HepG2 (cell line): ENCODE results near the gene SLC45A2. TPM values are rescaled to one million over a fixed set of nuclear protein-coding genes. Genes with fewer than 3 reads are reported as not detected.

Experiments
- GABPB1 ChIP-seq: IDR thresholded peaks from 2 replicates; pipeline ENCODE4 v1.6.1; 2016; ENCODE audit warnings: mild to moderate bottlenecking, missing genetic modification reagents, moderate library complexity, missing compliant biosample characterization
- NFE2L2 ChIP-seq: fragments of 150-350 bp; IDR thresholded peaks from 2 replicates; pipeline ENCODE4 v1.6.1; 2014; ENCODE audit warnings: low read length
- NFRKB ChIP-seq: fragments of 450-650 bp; IDR thresholded peaks from 2 replicates; pipeline ENCODE4 v1.6.1; 2017
- NFYB ChIP-seq: sonication (generic); formaldehyde crosslinking; IDR thresholded peaks from 2 replicates; pipeline ENCODE4 v1.4.0; 2020; ENCODE audit warnings: missing genetic modification reagents
- PTBP1 ChIP-seq: fragments of 200-400 bp; formaldehyde crosslinking; IDR thresholded peaks from 2 replicates; pipeline ENCODE4 v1.6.1; 2018; ENCODE audit warnings: low read length, low read depth; ENCODE audit not compliant: poor library complexity, severe bottlenecking
- SNAPC4 ChIP-seq: sonication (generic); formaldehyde crosslinking; IDR thresholded peaks from 2 replicates; pipeline ENCODE4 v1.4.0; 2020; ENCODE audit warnings: mild to moderate bottlenecking, missing genetic modification reagents
- ZBTB25 ChIP-seq: IDR thresholded peaks from 2 replicates; pipeline ENCODE4 v1.6.1; 2018; ENCODE audit warnings: missing genetic modification reagents
- ZNF329 ChIP-seq: sonication (generic); formaldehyde crosslinking; IDR thresholded peaks from 2 replicates; pipeline ENCODE4 v1.9.0; 2021; ENCODE audit warnings: low read depth, mild to moderate bottlenecking, missing genetic modification reagents
- ZNF513 ChIP-seq: sonication (generic); formaldehyde crosslinking; conservative IDR thresholded peaks from 2 replicates; pipeline ENCODE4 v1.5.0; 2020; ENCODE audit warnings: missing genetic modification reagents
- ZNF616 ChIP-seq: sonication (generic); formaldehyde crosslinking; IDR thresholded peaks from 2 replicates; pipeline ENCODE4 v1.5.0; 2020; ENCODE audit warnings: low read depth, mild to moderate bottlenecking, missing genetic modification reagents
- ZNF749 ChIP-seq: sonication (generic); formaldehyde crosslinking; IDR thresholded peaks from 2 replicates; pipeline ENCODE4 v1.8.0; 2022; ENCODE audit warnings: mild to moderate bottlenecking, missing genetic modification reagents, moderate library complexity, borderline replicate concordance
- ZNF781 ChIP-seq: sonication (generic); formaldehyde crosslinking; IDR thresholded peaks from 2 replicates; pipeline ENCODE4 v1.5.1; 2020; ENCODE audit warnings: borderline replicate concordance, mild to moderate bottlenecking, missing genetic modification reagents; ENCODE audit errors: not compliant biosample characterization
- ZSCAN22 ChIP-seq: sonication (generic); formaldehyde crosslinking; IDR thresholded peaks from 2 replicates; pipeline ENCODE4 v1.4.0; 2020; ENCODE audit warnings: mild to moderate bottlenecking, missing genetic modification reagents
- polyA plus RNA-seq, 8 experiments: library from polyadenylated mRNA; depleted of rRNA in 3 of 8; stranded (reverse) in 7 of 8; unstranded in 1 of 8; fragments of >200 nt; fragmentation: Illumina TruSeq in 4 of 8; extraction: Trizol in 4 of 8; gene quantifications; 2 replicates each; pipeline versions ENCODE4 v1.2.1 to v1.2.3, GENCODE V29; 2011 to 2016; ENCODE audit warnings: low read depth in 4 of 8, missing spikeins in 1 of 8, mixed read lengths in 1 of 8; ENCODE audit not compliant: insufficient read depth in 1 of 8
- total RNA-seq, 5 experiments: library from RNA; depleted of rRNA; stranded (reverse); fragments of >200 nt; fragmentation: Illumina TruSeq; extraction: Trizol; gene quantifications; 2 replicates each; pipeline ENCODE4 v1.2.3, GENCODE V29; 2016; ENCODE audit warnings: low read depth in 1 of 5
- TF ChIP-seq, protein P1 (sequence below): sonication (generic); formaldehyde crosslinking; IDR thresholded peaks from 2 replicates; pipeline ENCODE4 v1.5.0; 2020; ENCODE audit warnings: missing genetic modification reagents, mild to moderate bottlenecking, borderline replicate concordance

Gene SLC45A2
- total and polyA plus RNA-seq, 2 of the 13 experiments (the other 11 are each of a cell fraction or from before 2014, with no cell fraction given) = 0.22 to 0.24 TPM

- TF ChIP-seq ZNF513 (no peak), NFE2L2 (no peak), ZNF781 (CRISPR knock-in tag) (no peak), GABPB1 (peak; percentile 87), ZNF749 (CRISPR knock-in tag) (peak; percentile 94), PTBP1 (no peak), ZBTB25 (CRISPR knock-in tag) (no peak; the same call in 1 of the 2 replicates), ZSCAN22 (CRISPR knock-in tag) (peak; percentile 12; the same call in 1 of the 2 replicates), NFRKB (no peak), SNAPC4 (no peak), NFYB (CRISPR knock-in tag) (0 out of 2 replicates have a peak, but pooled peaks have one; percentile 12), ZNF329 (CRISPR knock-in tag) (peak; percentile 67; the same call in 1 of the 2 replicates), ZNF616 (CRISPR knock-in tag) (peak; percentile 90; the same call in 1 of the 2 replicates)
- TF ChIP-seq, protein P1, sequence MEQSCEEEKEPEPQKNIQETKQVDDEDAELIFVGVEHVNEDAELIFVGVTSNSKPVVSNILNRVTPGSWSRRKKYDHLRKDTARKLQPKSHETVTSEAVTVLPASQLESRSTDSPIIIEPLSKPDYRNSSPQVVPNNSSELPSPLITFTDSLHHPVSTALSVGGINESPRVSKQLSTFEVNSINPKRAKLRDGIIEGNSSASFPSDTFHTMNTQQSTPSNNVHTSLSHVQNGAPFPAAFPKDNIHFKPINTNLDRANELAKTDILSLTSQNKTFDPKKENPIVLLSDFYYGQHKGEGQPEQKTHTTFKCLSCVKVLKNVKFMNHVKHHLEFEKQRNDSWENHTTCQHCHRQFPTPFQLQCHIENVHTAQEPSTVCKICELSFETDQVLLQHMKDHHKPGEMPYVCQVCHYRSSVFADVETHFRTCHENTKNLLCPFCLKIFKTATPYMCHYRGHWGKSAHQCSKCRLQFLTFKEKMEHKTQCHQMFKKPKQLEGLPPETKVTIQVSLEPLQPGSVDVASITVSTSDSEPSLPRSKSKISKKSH (CRISPR knock-in tag) = 0 out of 2 replicates have a peak, but pooled peaks have one; percentile 70
Observed at GRCh38 chr5:34007621-34008600, 23.4 kb upstream of the SLC45A2 start, which contains the start of gene AMACR (continued).
